NCI-H1105 (cell line): ENCODE results near the gene HMX3.

Experiments
- DNase-seq: peaks from one replicate; lab custom pipeline; 2025; lab: John Stamatoyannopoulos, UW

The HMX3 gene

GRCh38 chr10:123135415-123136141 lies at the start of gene HMX3:
Gene HMX3, plus strand, starts transcription at chr10:123135970. Its CDS starts 81 bp downstream, at chr10:123136051.
- DNase-seq: peak; percentile 37

DNA sequence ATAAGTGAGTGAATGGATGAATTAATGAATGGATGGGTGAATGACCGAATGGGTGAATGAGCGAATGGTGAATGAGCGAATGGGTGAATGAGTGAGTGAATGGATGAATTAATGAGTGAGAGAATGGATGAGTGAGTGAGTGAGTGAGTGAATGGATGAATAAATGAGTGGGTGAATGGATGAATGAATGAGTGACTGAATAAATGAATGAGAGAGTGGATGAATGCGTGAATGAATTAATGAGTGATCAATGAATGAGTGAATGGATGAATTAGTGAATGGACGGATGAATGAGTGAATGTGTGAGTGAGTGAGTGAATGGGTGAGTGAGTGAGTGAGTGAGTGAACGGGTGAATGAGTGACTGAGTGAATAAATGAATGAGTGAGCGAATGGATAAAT lies 49.5 kb upstream of the HMX3 start:
- DNase-seq: no peak

DNA sequence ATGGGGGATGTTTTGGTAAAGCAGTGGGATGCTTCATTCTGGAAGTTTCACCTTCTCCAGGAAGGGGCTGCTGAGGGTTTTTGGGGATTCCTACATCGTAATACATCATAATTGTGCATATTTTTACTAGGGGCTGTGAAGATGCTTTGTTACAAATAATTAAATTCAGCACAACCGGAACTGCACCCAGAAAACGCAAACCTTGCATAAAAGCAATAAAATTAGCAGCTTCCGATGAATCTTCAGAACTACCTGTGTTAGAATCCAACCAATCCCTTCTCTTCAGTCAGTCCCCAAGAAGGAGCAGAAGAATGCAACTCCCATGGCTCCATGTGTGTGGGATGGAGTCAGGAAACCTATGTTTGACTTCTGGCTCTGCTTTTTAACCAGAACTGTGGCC lies 48.4 kb upstream of the HMX3 start:
- DNase-seq: no peak

GRCh38 chr10:123087786-123088185 lies 48.0 kb upstream of the HMX3 start:
- no peak for DNase-seq

GRCh38 chr10:123092635-123093414 lies 42.9 kb upstream of the HMX3 start:
- DNase-seq: no peak

DNA sequence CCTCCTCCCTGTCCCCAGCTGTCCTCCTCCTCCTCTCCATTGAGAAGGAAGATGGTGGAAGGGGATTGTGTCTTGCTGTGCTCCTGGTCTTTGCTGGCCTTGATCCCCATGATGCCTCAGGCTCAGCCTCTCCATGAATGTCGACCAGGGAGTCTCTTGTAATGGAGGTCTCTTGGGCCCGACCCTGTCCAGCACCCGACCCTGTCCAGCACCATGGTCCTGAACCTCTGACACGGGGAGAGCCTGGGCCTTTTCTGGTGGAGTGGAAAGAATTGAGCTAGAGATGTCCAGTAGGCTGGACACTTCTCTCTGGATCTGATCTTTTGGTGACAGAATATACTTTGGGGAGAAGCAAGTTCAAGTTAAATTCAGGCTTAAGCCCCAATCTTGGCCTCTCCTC lies 42.3 kb upstream of the HMX3 start:
- no peak for DNase-seq

- no peak for DNase-seq
Observed at GRCh38 chr10:123096452-123096851, 39.3 kb upstream of the HMX3 start.

DNA sequence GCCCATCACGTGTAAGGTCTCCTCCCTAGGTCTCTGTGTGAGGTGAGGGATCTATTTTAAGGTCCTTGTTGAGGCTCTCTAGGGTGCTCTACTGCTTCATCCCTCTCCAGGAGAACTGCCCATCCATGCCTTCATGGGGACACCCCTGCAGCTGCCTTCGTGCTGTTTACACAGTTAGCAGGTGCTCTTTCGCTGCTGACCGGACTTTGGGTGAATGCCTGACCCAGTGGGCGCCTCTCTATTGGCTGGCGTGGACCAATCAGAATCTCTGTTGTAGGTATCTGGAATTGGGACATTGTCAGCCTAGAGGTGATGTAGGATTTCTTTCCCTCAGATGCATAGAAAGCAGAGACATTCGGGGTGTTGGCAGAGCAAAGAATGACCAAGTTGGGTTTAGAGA lies 38.7 kb upstream of the HMX3 start:
- DNase-seq: no peak

- no peak for DNase-seq
Observed at GRCh38 chr10:123100030-123100762, 35.6 kb upstream of the HMX3 start.

DNA sequence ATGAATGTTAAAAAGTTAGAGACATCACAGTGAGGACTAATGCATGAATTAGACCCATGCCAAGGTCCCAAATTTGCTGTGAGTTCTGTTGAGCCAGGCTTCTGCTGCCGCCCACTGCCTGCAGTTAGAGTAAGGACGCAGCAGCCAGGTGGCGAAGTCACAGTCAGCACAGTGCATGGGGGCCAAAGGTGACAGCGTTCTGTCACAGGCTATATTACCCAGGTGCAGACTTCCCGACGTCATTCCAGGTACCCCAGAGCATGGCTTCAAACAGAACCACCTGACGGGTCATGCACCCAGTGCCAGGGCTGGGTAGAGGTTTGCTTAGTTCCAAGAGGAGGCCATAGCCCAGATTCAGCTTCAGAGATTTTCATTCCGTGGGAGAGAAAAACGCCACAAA lies 33.9 kb upstream of the HMX3 start:
- DNase-seq: no peak

- no peak for DNase-seq
Observed at GRCh38 chr10:123102673-123103072, 33.1 kb upstream of the HMX3 start.

DNA sequence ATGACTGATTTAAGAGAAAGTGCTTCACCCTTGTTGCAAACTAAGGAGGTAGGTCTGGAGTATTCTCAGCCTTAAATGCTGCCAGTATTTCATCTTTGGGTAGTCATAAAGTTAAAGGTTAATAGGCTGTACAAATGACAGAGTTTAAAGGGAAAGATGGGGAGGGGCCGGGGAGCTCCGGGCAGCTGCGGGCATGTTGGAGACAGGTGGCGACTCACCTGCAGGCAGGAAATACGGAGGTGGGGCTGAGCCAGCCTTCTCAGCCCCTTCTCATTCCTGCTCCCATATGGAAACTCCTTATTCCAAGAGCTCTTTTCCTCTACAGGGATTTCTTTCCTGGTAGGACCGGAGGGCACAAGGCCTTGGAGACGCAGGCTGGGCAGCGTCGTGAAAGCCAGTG lies 31.8 kb upstream of the HMX3 start:
- peak; percentile 13 for DNase-seq

GRCh38 chr10:123109466-123109865 lies 26.3 kb upstream of the HMX3 start:
- no peak for DNase-seq

DNA sequence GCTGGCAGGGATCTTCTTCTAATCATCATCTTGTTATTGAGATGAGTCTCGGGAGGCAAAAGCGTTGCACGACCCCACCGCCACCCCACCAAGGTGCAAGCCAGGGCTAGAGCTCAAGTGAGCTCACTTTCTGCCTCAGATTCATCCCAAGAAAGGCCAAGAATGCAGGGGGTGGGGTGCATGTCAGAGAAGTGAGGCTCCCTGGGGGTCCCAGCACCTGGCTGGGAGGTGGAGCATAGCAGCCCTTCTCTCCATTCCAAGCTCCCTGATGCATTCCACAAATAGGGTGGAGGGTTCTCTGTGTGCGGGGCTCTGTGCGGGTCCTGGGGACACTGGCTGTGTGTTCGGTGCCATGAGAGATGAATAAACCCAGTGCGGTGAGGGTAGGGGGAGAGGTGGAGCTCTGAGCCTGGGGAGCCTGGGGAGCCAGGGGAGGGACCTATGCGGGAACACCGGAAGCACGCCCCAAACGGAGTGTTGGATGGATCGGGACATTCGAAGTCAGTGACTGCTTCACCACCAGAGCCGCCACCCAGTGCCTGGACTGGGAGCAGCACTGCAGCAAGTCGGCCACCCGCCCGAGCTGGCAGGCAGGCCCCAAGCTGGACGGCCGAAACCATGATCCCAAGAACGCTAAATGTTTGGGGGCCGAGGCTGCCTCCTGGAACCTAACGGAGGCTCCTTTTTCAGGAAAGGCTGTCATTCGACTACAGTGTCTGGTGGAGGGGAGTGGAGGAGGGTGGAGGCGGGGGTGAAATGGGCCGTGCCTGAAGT lies 17.9 kb upstream of the HMX3 start:
- no peak for DNase-seq

DNA sequence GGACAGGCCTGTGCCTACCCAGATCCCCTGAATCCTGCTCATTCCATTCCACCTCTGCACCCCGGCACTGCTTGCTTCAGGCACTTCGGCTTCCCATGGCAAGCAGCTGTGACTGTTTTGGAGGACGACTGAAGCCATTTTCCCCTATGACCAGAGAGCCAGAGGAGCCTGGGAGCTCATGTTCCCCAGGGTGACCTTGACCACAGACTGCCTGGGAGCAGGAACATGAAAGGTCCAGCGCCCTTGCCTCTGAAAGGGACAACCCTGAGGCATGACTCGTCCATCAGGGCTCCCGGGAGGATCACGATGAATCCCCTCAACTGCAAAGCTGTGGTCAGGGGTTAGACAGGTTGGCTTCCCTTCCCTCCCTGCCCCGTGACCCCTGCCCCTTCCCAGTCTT lies 16.7 kb upstream of the HMX3 start:
- no peak for DNase-seq

DNA sequence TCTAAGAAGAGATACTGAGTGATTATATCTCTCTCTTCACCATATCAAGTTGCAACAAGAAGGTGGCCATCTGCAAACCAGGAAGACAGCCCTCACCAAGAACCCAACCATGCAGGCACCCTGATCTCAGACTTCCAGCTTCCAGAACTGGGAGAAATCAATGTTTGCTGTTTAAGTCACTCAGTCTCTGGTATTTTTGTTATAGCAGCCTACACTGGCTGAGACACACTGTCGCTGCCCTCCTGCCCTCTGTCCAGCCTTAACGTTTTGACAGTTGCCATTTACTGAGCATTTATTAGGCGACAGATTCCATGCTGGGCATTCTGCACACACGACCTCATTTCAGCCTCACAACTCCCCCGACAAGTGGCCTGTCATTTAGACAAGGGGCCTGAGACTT lies 9.5 kb upstream of the HMX3 start:
- no peak for DNase-seq

- DNase-seq: no peak
Observed at GRCh38 chr10:123129618-123130271, 6.0 kb upstream of the HMX3 start.

DNA sequence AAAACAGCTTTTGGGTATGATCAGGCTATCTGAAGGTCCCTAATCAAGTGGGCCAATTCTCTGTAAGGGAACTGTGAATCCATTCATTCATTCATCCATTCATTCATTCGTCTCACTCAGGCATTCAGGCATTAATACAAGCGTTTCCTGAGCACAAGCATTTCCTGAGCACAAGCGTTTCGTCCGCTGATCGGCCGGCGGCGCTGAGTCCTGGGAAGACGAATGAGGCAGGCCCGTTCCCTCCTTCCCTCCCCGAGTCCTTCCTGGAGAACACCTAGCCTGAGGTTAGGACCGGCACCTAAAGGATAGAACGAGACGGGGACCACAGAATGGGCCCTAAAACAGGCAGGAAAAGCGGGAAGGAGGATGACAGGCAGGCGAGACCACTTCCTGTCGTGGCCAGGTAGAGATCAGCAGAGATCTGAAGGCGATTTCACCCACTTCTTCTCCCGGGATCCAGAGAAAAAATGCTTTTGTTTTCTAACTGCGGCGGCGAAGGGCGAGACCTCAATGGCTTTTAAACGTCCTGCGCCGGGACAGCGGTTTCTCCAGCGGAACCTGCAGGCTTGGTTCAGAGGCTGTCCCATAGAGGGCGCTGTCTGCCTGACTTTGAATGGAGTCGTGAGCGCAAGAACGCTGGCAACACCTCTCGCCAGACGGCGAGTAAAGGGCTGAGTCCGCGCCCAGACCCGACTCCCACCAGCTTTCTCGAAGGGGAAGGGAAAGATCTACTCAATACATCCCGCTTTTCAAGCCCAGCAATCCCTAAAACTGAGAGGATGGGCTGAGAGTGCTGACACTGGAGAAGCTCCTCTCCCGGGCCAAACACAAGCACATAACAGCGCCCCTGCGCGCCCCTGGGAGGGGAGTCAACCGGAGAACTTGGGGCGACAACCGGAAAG lies 2.9 kb upstream of the HMX3 start:
- peak; percentile 49 for DNase-seq

GRCh38 chr10:123133541-123134342 lies 2.0 kb upstream of the HMX3 start:
- no peak for DNase-seq
